T follicular helper cell (primary cell): ENCODE results near the gene CASP6.
A peak's percentile ranks its signal among the peaks of the same experiment; 100 is the strongest.

Experiments used
- DNase-seq: peaks from one replicate; pipeline ENCODE4 v3.0.0-alpha.2; 2020; ENCODE audit warnings: low read depth
- total RNA-seq, 2 experiments: gene quantifications; one replicate each; lab custom pipeline; 2026; lab: John Stamatoyannopoulos, UW

CASP6 gene
- 8.2 to 20.9 reads per million in 2 experiments for total RNA-seq

DNA sequence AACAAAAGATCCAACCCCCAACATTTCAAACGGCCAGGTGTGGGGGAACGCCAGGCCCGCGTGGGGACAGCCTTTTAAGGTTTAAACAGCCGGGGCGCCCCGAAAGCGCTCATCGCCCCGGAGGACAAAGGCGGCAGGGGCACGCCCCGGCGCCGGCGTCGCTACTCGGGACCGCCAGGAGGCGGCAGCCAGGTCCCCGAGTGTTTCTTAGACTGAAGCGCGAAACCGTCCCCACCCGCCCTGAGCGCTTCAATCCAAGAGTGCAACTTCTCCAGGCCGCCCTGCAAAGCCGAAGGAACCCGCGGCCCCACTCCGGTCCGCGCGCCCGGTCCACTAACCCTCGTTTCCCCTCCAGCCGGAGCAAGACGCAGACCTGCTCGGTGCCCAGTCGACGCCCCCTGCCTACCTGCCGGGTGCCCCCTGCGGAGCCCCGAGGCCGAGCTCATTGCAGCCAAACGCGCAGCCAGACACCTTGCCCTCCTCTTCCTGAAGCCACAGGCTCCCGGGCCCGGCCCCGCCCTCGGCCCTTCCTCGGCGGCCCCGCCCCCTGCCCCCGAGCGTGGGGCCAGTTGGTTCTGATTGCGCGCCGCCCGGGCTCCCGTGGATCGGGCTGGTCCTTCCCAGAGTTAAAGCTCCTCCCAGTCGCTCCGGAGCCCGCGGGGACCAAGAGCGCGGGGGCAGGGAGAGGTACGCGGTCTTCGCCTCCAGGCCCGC, at the start of gene CASP6:
Gene CASP6 (minus strand): TSS at position 496 of the 714 bp plus-strand sequence. CDS start 50 bp downstream, at position 446.
- DNase-seq = peak; percentile 67

- DNase-seq = no peak
These were observed 49.3 kb upstream of the CASP6 start for GRCh38 chr4:109752525-109752924.

DNA sequence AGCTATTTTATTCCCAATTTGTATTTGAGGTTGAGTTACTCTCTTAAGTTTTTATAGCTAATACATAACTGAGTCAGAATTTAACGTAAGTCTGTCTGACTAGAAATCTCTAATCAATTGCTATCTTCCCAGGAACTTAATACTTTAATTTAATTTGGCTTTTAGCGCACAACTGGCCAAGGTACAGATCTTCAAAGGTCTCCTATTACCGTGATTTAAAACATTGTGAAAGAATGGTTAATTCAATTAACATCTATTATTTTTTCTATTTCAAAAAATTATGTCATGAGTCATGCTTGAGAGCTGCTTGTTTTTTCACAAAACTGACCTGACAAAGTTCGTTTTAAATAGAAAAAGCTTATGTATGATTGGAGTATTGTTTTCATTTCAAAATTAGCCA, 48.6 kb upstream of the CASP6 start:
- no peak for DNase-seq

GRCh38 chr4:109750652-109751244, 47.5 kb upstream of the CASP6 start:
- DNase-seq = no peak

DNA sequence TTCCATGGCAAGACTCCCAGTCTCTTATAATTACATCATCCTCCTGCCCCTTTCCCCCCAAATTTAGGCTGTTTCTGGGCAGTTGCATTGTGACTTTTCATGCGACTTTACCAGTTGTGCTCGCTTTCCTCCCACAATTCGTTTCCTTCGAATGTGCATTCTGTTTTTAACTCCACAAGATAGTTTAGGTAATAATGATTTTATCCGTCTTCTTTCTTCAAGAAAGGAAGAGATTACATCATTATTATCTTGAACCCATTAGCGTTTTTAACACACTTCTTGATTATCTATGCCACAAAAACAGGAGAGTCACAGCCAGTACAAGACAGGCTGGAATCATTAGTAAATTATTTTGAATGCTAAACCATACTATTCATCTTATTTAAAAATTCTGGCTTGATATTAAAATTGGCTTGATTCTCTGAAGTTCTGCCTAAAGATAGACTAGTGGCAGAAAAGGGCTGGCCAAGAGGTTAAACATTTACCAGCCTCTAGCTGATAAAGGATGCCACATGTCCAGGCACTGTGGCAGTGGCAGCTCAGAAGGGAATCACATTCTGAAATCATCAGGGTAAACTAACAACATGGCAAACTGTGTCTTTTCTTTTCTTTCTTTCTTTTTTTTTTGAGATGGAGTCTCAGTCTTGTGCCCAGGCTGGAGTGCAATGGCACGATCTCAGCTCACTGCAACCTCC, 46.3 kb upstream of the CASP6 start:
- no peak for DNase-seq

DNA sequence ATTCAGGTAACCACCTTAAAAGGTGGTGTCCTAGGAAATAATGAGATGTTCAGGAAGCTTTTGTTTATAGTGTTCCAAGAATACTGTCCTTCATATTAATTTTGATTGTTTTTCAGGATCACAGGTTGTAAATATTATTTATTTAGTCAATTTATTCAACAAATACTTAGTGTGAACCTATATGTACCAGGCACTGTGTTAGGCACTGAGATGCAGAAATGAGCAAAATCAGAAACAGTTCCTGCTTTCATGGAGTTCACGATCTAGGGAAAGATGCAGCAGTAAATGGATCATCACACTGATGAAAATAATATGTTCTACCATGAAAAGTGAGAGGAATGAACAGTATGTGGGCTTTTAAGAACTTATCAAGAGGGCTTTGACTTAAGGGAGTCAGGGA, 44.9 kb upstream of the CASP6 start:
- no peak for DNase-seq

- no peak for DNase-seq
These were observed 43.5 kb upstream of the CASP6 start for GRCh38 chr4:109746728-109747127.

GRCh38 chr4:109745830-109746229, 42.6 kb upstream of the CASP6 start:
- DNase-seq = no peak

- DNase-seq = no peak
These were observed 36.3 kb upstream of the CASP6 start for GRCh38 chr4:109739547-109739946.

DNA sequence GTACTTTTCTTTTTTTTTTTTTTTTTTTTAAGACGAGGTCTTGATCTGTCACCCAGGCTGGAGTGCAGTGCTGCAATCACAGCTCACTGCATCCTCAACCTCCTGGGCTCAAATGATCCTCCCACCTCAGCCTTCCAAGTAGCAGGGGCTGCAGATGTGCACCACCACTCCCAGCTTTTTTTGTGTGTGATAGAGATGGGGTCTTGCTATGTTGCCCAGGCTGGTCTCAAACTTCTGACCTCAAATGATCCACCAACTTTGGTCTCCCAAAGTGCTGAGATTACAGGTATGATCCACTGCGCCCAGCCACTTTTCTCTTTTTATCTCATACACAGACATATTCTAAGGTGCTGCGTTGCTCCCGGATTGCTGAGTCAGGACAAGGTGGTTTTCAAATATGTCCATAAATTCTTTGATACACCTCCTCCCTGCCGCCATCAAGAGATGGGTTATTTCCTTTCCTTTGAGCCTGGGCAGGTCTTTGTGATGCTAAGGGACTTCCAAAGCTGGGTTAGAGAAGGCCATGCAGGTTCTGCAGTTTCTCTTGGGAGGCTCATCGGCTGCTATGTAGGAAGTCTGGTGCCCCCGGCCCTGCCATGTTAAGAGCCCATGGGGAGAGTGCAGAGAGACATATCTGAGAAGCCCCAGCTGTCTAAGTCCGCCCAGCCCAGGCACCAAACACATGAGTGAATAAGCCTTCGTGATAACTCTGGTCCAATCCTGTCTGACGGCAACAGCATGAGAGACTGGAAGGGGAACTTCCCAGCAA, 35.0 kb upstream of the CASP6 start:
- DNase-seq = no peak

DNA sequence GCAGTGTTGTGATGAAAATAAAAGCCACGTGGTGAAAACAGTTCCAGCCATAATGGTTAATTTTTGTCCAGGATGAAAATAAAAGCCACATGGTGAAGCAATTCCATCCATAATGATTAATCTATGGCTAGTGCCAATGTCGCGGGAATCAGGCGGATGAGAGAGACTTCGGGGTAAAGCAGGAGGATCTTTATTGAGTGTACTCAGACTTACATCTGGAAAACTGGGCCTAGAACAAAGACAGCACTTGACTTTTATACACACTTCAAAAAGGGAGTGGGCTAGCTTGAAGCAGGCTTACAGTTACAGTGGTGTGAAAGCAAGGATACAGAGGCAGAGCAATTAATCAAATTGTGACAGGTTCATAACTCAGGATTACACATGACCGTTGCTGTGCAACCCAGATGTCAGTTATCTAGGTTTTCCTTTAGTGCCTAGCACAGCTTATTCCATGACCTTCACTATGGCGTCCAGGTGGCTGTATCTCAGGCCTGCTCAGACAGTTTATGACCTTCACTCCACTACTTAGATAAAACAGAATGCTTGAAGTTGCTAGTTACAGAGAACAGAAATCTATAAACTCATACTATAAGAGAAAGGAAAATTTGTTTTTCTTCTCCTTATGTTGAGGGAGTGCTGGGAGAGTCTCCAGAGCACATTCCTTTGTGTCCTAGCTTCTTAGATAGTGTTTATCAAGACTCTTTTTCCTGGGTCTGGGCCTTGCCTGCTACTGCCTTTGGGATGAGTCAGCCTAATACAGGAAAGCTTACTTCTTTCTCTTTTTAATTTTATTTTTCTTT, 32.5 kb upstream of the CASP6 start:
- no peak for DNase-seq

GRCh38 chr4:109733728-109734127, 30.5 kb upstream of the CASP6 start:
- DNase-seq = no peak

DNA sequence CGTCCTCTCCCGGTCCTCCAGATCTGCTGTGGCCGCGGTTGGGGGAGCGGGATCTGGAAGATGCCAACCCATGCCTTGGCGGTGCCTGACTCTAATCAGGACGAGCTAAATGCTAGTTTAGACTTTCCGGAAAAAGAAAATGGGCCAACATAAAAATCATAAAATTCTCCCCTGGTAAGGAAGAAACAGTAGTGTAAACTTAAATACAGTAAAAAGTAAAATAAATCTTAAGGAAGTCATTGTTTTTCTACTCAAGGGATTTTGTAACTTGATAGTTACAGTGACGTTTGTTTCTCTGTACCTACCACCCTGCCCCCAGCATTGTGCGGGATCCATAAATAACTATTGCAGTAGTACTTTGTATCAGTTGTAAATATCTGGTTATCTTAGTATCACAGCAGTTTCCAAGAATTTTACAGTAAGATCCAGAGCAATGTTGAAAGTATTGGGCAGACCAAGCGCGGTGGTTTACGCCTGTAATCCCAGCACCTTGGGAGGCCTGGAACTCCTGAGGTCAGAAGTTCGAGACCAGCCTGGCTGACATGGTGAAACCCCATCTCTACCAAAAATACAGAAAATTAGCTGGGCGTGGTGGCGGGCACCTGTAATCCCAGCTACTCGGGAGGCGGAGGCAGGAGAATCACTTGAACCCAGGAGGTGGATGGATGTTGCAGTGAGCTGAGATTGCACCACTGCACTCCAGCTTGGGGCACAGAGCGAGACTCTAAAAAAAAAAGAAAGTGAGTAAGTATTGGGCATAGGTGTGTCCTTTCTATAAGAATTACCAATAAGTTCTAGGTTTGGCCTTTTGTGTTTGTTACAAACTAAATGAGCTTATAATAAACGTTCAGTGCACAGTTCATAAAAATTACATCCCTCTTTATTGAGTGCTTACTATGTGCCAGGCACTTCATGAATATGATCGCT, 27.6 kb upstream of the CASP6 start:
- DNase-seq = no peak

DNA sequence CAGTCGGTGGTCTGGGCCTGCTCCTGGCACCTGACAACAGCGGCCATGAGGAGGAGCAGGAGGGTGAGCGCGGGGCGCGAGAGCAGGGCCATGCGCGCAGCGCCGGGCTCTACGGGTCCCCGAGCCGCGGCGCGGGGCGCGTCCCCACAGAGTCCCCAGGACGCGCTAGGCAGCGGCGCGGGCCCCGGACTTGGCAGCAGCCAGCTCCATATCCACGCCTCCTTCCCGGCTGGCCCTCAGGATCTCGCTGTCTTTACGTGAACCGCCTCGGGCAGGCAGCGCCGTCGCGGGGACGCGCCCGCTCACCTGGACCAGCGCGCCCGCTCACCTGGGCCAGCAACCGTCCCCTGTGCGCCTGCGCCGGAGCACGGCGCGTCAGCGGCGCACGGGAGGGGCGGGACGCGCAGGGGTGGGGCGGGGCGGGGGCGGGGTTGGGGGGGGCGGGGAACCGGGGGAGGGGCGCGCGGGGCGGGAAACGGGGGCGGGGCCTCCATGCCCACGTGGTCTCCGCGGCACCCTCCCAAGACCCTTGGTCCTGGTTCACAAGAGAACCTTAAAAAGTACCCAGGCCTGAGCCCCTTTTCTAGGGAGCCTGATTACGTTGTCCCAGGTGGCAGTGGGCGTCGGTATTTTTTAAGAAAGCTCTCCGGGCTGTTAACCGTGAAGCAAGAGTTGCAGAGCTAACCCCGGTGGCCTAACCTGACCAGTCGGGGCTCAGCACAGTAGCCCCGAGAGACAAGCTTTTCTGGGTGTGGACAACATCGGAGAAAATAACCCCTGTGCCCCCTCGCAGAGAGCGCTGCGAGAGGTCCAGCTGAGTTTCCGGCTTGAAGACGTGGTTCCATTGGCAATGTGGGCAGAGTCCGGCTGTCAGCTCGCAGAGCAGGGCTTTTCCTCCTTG, 26.7 kb upstream of the CASP6 start, which contains the start of gene PLA2G12A:
Gene PLA2G12A (minus strand): TSS at position 353 of the 901 bp plus-strand sequence. CDS start 261 bp downstream, at position 92.
- peak; percentile 76 for DNase-seq

GRCh38 chr4:109729117-109729717, 26.0 kb upstream of the CASP6 start:
- DNase-seq = no peak

- no peak for DNase-seq
These were observed 25.1 kb upstream of the CASP6 start for GRCh38 chr4:109728385-109728784.

DNA sequence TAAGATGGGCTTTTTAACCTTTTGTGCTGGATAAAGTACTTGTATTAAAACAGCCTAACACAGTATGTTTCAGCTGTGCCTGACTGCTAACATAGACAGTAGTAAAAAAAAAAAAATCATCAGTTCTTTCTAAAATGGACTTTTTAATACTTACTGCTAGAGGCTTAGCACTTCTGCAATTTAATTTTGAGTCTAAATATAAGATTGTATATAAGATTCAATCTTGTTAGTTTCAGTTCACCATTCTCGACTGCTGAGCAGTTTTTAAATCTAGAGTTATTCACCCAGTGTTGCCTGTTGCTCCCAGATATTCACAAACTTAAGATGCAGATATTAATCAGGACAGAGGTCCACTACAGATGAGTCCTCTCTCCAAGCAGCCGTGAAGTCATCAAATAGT, 19.9 kb upstream of the CASP6 start:
- DNase-seq = no peak

- no peak for DNase-seq
These were observed 19.1 kb upstream of the CASP6 start for GRCh38 chr4:109722357-109722756.

GRCh38 chr4:109721033-109721432, 17.8 kb upstream of the CASP6 start:
- DNase-seq = no peak
